Kidney (tissue), 14 donors: ENCODE results near the gene ANGPTL2. TPM values are rescaled to one million over a fixed set of nuclear protein-coding genes. Genes with fewer than 3 reads are reported as not detected.

Experiments used
- DNase-seq, 5 donors: peaks; one replicate each; pipeline ENCODE4 v3.0.0-alpha.2; 2013 to 2020
- FAIRE-seq: peaks from 2 replicates; lab custom pipeline; 2012; peaks lifted over from hg19 to GRCh38; lab: Jason Lieb, UNC
- H3K27ac ChIP-seq, 2 donors: one replicate each; pipeline ENCODE4 v1.7.0; 2013; ENCODE audit warnings: low read depth in 2 of 2, low read length in 2 of 2, inconsistent platforms in 1 of 2
- H3K27me3 ChIP-seq: one replicate; pipeline ENCODE4 v1.7.1; 2013; ENCODE audit warnings: low read length, inconsistent platforms; ENCODE audit not compliant: control insufficient read depth, insufficient read depth
- H3K36me3 ChIP-seq, 3 donors: one replicate each; pipeline versions ENCODE4 v1.7.0 to v1.7.1; 2013; ENCODE audit warnings: low read length in 3 of 3, control low read depth in 1 of 3, inconsistent platforms in 1 of 3; ENCODE audit not compliant: insufficient read depth in 3 of 3, control insufficient read depth in 2 of 3
- H3K4me1 ChIP-seq, 3 donors: one replicate each; pipeline versions ENCODE4 v1.7.0 to v1.7.1; 2013; ENCODE audit warnings: low read length in 3 of 3, inconsistent platforms in 1 of 3, low read depth in 1 of 3; ENCODE audit not compliant: control insufficient read depth in 2 of 3, insufficient read depth in 2 of 3
- H3K4me3 ChIP-seq, 3 donors: one replicate each; pipeline versions ENCODE4 v1.7.0 to v1.8.1; 2013; ENCODE audit warnings: low read length in 3 of 3, control low read depth in 1 of 3, inconsistent platforms in 1 of 3
- H3K9ac ChIP-seq, 3 donors: one replicate each; pipeline versions ENCODE4 v1.7.0 to v1.7.1; 2013; ENCODE audit warnings: low read length in 3 of 3, control low read depth in 1 of 3, inconsistent platforms in 1 of 3
- H3K9me3 ChIP-seq, 3 donors: one replicate each; pipeline versions ENCODE4 v1.7.0 to v1.7.1; 2013; ENCODE audit warnings: low read length in 3 of 3, control low read depth in 1 of 3, inconsistent platforms in 1 of 3; ENCODE audit not compliant: control insufficient read depth in 2 of 3, insufficient read depth in 1 of 3
- CTCF ChIP-seq: IDR thresholded peaks from 3 replicates; pipeline ENCODE4 v1.5.1; 2012; ENCODE audit warnings: mild to moderate bottlenecking, moderate library complexity, borderline replicate concordance; ENCODE audit not compliant: insufficient read depth; ENCODE audit errors: extremely low read depth
- intact Hi-C: fragments of 100-400 bp; cut with DNase I; formaldehyde crosslinking; loops from one replicate; pipeline ENCODE4 v1.11.1; 2022
- polyA plus RNA-seq: library from polyadenylated mRNA; stranded (reverse); fragments of 350-450 nt; fragmentation: Illumina TruSeq; extraction: RNeasy Lipid Tissue Mini Kit (QIAGEN cat#74804); gene quantifications from one replicate; pipeline ENCODE4 v1.2.3, GENCODE V29; 2014; ENCODE audit warnings: low read depth, low replicate concordance; ENCODE audit not compliant: insufficient read depth
- total RNA-seq: library from RNA; stranded (reverse); fragmentation: NEBNext Ultra II Directional; extraction: Animal tissue kit (Norgen Biotek cat#: 25700); gene quantifications from one replicate; pipeline ENCODE4 v1.2.1, GENCODE V29; 2021
- donor health status: control.
- donor health status: control.
- donor health status: control.
- donor health status: control.
- donor health status: control.
- donor health status: DM: yes; HTN: yes; CAD: no.
- donor health status: Normal renal cell carcinoma (clear cell type).

Gene ANGPTL2
- total and polyA plus RNA-seq, 2 donors from 2014 or later, result 4.3 to 12.4 TPM

- DNase-seq, result peak in 1 of 5 donors; percentile 35
- no peak for FAIRE-seq
- H3K27ac ChIP-seq, result no peak overlapping the region
- no peaks in the 10 kb centered on the region for H3K36me3 ChIP-seq
- intact Hi-C loops, result no loop called here
- H3K4me3 ChIP-seq, result no peak overlapping the region
- H3K27me3 ChIP-seq, result no peaks in the 10 kb centered on the region
- peaks cover 0 to 13% (median 6%) of the 10 kb centered on the region in 3 donors for H3K4me1 ChIP-seq
- no peaks in the 10 kb centered on the region for H3K9me3 ChIP-seq
- TF ChIP-seq CTCF, result no peak
- no peak overlapping the region for H3K9ac ChIP-seq
These were observed 39.8 kb upstream of the ANGPTL2 start for GRCh38 chr9:127162046-127162863.

- peak in 2 of 5 donors; percentile 19 to 58 for DNase-seq
- H3K9me3 ChIP-seq, result no peaks in the 10 kb centered on the region
These were observed 38.7 kb upstream of the ANGPTL2 start for GRCh38 chr9:127161081-127161624.

GRCh38 chr9:127159949-127160610 lies 37.6 kb upstream of the ANGPTL2 start:
- intact Hi-C loops, result no loop called here
- no peak overlapping the region for H3K4me3 ChIP-seq
- DNase-seq (peak in 2 of 5 donors; percentile 19 to 53), FAIRE-seq (no peak)
- H3K4me1 ChIP-seq, result peaks cover 0 to 13% (median 6%) of the 10 kb centered on the region in 3 donors
- no peaks in the 10 kb centered on the region for H3K9me3 ChIP-seq
- peak overlapping the region in 1 of 3 donors; percentile 9 for H3K9ac ChIP-seq
- H3K27me3 ChIP-seq, result no peaks in the 10 kb centered on the region
- peak overlapping the region; percentile 45 to 54 for H3K27ac ChIP-seq
- no peaks in the 10 kb centered on the region for H3K36me3 ChIP-seq
- no peak for TF ChIP-seq CTCF

More at GRCh38 chr9:127161081-127161624, 38.7 kb upstream of the ANGPTL2 start:
- Histone ChIP-seq H3K36me3 (no peaks in the 10 kb centered on the region), H3K27ac (no peak overlapping the region), H3K4me1 (peaks cover 0 to 13% (median 6%) of the 10 kb centered on the region in 3 donors), H3K9ac (no peak overlapping the region), H3K27me3 (no peaks in the 10 kb centered on the region), H3K4me3 (no peak overlapping the region)
- intact Hi-C loops, result no loop called here
- FAIRE-seq, result no peak
- TF ChIP-seq CTCF, result no peak
